Fibroblast of the aortic adventitia (primary cell): ENCODE measurements around the gene FOXM1. TPM values are rescaled to one million over a fixed set of nuclear protein-coding genes. Genes with fewer than 3 reads are reported as not detected.

Source experiments
- DNase-seq: peaks from one replicate; pipeline ENCODE4 v3.0.0-alpha.2; 2010; ENCODE audit warnings: low read depth
- H3K4me3 ChIP-seq: 2 replicates; pipeline ENCODE4 v1.5.1; 2011; ENCODE audit warnings: low read depth, mild to moderate bottlenecking, control low read depth, low read length, moderate library complexity
- CTCF ChIP-seq: IDR thresholded peaks from 2 replicates; pipeline ENCODE4 v1.5.1; 2011; ENCODE audit warnings: mild to moderate bottlenecking, low read length, control low read depth, inconsistent platforms; ENCODE audit not compliant: insufficient read depth
- total RNA-seq: library from RNA; depleted of rRNA; stranded (reverse); fragments of >200 nt; gene quantifications from 2 replicates; pipeline ENCODE4 v1.2.3, GENCODE V29; 2012; ENCODE audit warnings: low replicate concordance

Gene FOXM1
- total RNA-seq, 1 donor, result 19.3 TPM

- no peak for TF ChIP-seq CTCF
- no peak overlapping the region for H3K4me3 ChIP-seq
- DNase-seq, result no peak
Observed at GRCh38 chr12:2855546-2855945, 21.4 kb downstream of the FOXM1 start.

- H3K4me3 ChIP-seq, result no peak overlapping the region
- DNase-seq, result no peak
- TF ChIP-seq CTCF, result no peak
Observed at GRCh38 chr12:2854669-2855453, 22.1 kb downstream of the FOXM1 start.

GRCh38 chr12:2853626-2854025 lies 23.3 kb downstream of the FOXM1 start:
- peak; percentile 97 for TF ChIP-seq CTCF
- DNase-seq, result peak; percentile 74
- H3K4me3 ChIP-seq, result no peak overlapping the region

GRCh38 chr12:2851931-2852330 lies 25.0 kb downstream of the FOXM1 start:
- no peak for DNase-seq
- TF ChIP-seq CTCF, result no peak
- no peak overlapping the region for H3K4me3 ChIP-seq

- peak; percentile 38 for DNase-seq
- TF ChIP-seq CTCF, result no peak
- no peak overlapping the region for H3K4me3 ChIP-seq
Observed at GRCh38 chr12:2845280-2845679, 31.7 kb downstream of the FOXM1 start.

GRCh38 chr12:2844786-2845185 lies 32.2 kb downstream of the FOXM1 start:
- no peak for DNase-seq
- H3K4me3 ChIP-seq, result no peak overlapping the region
- TF ChIP-seq CTCF, result no peak

GRCh38 chr12:2842948-2843347 lies 34.0 kb downstream of the FOXM1 start:
- H3K4me3 ChIP-seq, result no peak overlapping the region
- TF ChIP-seq CTCF, result no peak
- DNase-seq, result no peak
